ENCODE data around the gene AGAP3.

GRCh38 chr7:151131224-151131591 is 44.9 kb downstream of the AGAP3 start:
- no peak for TF ChIP-seq CTCF (IDR thresholded peaks at IDR 0.05; ENCODE audit: low read depth, low read length, missing input control)
- no peak for TF ChIP-seq SP1 (IDR thresholded peaks at IDR 0.05)
